Ishikawa (cell line): ENCODE measurements around the gene ADGRL3.

Source experiments
- CEBPB ChIP-seq: IDR thresholded peaks from 2 replicates; pipeline ENCODE4 v1.6.1; 2012
- CREB1 ChIP-seq: IDR thresholded peaks from 2 replicates; pipeline ENCODE4 v1.6.1; 2012; ENCODE audit warnings: low read depth
- EGR1 ChIP-seq: IDR thresholded peaks from 2 replicates; pipeline ENCODE4 v1.6.1; 2012
- EP300 ChIP-seq: IDR thresholded peaks from 2 replicates; pipeline ENCODE4 v1.6.1; 2012; ENCODE audit warnings: borderline replicate concordance
- FOXM1 ChIP-seq: IDR thresholded peaks from 2 replicates; pipeline ENCODE4 v1.6.1; 2012; ENCODE audit warnings: low read depth, borderline replicate concordance
- MAX ChIP-seq: IDR thresholded peaks from 2 replicates; pipeline ENCODE4 v1.6.1; 2012
- NFIC ChIP-seq: IDR thresholded peaks from 2 replicates; pipeline ENCODE4 v1.6.1; 2012
- RAD21 ChIP-seq: IDR thresholded peaks from 2 replicates; pipeline ENCODE4 v1.6.1; 2012; ENCODE audit warnings: low read depth
- TAF1 ChIP-seq: IDR thresholded peaks from 2 replicates; pipeline ENCODE4 v1.6.1; 2012; ENCODE audit warnings: low read depth, mild to moderate bottlenecking
- TCF12 ChIP-seq: IDR thresholded peaks from 2 replicates; pipeline ENCODE4 v1.6.1; 2012; ENCODE audit warnings: low read depth
- TEAD4 ChIP-seq: IDR thresholded peaks from 2 replicates; pipeline ENCODE4 v1.6.1; 2012
- USF1 ChIP-seq: IDR thresholded peaks from 2 replicates; pipeline ENCODE4 v1.6.1; 2012
- YY1 ChIP-seq: IDR thresholded peaks from 2 replicates; pipeline ENCODE4 v1.6.1; 2012; ENCODE audit warnings: low read depth
- ZBTB7A ChIP-seq: IDR thresholded peaks from 2 replicates; pipeline ENCODE4 v1.6.1; 2012; ENCODE audit warnings: low read depth
- TF ChIP-seq, protein P1 (sequence below): IDR thresholded peaks from 2 replicates; pipeline ENCODE4 v1.6.1; 2012; ENCODE audit warnings: low read depth, mild to moderate bottlenecking

Gene ADGRL3

DNA sequence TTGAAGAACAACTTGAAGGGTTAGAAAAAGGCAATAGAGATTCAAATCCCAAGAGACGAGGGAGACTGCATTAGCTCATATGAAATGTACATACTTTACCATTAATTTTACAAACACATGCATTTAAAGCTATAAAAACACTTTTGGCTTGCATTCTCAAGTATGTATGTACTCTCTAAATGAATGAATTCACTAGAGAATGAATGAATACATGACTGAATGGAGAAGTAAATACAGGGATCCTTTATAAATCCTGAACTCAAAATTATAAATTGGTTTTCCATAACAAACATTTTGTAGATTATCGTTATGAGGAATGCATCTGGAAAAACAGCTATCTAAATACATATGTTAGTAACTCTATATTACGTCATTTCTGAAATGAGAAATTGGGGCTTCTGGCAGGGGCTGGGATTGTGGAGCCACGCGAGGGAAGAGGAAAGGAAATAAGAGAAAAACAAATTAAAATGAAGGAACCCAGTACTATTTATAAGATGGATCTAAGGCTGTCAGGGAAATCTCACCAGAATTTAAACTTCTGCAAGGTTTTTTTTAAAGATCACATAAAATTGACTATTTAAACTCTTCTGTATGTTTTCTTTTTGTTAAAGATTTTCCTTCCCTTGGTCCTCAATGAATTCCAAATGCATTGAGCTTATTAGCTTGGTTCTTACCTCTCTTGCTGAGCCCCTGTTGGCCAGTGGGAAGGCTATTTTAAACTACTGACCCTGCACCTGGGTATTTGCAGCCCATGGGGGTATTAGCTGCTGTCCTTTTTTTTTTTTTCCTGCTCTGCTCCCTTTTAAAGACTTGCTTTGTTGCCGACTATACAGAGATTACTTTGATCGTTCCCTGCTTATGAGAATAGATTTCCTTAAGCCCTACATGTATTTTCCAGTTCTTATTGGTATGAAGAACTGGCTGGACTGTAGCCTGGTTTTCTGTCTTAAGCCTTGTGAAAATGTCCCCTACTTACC lies 207.8 kb downstream of the ADGRL3 start:
- TF ChIP-seq CREB1 (no peak), ZBTB7A (no peak), YY1 (no peak), FOXM1 (no peak), TCF12 (no peak)

DNA sequence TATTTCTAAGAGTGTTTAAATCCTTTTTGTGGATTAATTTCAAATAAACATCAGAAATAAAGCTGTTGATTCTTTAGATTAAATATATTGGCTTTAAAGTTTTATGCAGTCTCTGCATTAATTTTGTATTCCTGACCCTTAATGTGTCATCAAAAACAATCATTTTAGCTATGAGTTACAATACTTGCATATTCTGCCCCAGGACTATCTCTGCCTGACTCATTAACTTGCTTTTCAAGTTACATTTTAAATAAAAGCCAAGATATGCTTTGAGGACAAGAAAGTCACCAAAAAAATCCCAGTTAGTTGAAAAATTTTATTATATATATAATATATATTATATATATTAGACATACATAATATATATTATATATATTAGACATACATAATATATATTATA lies 208.7 kb downstream of the ADGRL3 start:
- TF ChIP-seq, protein P1, sequence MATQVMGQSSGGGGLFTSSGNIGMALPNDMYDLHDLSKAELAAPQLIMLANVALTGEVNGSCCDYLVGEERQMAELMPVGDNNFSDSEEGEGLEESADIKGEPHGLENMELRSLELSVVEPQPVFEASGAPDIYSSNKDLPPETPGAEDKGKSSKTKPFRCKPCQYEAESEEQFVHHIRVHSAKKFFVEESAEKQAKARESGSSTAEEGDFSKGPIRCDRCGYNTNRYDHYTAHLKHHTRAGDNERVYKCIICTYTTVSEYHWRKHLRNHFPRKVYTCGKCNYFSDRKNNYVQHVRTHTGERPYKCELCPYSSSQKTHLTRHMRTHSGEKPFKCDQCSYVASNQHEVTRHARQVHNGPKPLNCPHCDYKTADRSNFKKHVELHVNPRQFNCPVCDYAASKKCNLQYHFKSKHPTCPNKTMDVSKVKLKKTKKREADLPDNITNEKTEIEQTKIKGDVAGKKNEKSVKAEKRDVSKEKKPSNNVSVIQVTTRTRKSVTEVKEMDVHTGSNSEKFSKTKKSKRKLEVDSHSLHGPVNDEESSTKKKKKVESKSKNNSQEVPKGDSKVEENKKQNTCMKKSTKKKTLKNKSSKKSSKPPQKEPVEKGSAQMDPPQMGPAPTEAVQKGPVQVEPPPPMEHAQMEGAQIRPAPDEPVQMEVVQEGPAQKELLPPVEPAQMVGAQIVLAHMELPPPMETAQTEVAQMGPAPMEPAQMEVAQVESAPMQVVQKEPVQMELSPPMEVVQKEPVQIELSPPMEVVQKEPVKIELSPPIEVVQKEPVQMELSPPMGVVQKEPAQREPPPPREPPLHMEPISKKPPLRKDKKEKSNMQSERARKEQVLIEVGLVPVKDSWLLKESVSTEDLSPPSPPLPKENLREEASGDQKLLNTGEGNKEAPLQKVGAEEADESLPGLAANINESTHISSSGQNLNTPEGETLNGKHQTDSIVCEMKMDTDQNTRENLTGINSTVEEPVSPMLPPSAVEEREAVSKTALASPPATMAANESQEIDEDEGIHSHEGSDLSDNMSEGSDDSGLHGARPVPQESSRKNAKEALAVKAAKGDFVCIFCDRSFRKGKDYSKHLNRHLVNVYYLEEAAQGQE = no peak
- TF ChIP-seq FOXM1 (no peak), ZBTB7A (no peak), RAD21 (no peak)

DNA sequence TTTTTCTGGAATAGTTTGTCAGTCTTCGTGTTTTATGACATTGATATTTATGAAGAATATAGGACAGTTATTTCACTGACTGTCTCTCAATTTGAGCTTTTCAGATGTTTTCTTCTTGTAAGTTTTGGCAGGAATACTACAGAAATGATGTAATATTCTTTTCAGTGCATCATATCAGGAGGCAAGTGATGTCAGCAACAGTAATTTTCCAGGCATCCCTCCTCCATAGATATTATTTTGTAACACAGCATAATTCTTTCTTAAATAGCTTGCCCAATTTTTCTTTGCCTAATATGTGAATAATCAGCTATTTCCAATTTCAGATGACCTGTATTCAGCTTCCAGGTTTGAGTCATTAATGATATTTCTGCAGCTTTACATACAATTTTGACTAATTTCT lies 211.1 kb downstream of the ADGRL3 start:
- no peak for TF ChIP-seq NFIC
- TF ChIP-seq CREB1 = no peak
- TF ChIP-seq RAD21 = no peak
- TF ChIP-seq TCF12 = no peak
- no peak for TF ChIP-seq TAF1
- TF ChIP-seq TEAD4 = no peak
- TF ChIP-seq CEBPB = no peak
- no peak for TF ChIP-seq ZBTB7A
- no peak for TF ChIP-seq USF1
- no peak for TF ChIP-seq EGR1
- TF ChIP-seq MAX = no peak
- TF ChIP-seq FOXM1 = no peak
- TF ChIP-seq EP300 = no peak
- TF ChIP-seq, protein P1 = no peak

GRCh38 chr4:61425315-61425714 lies 225.2 kb downstream of the ADGRL3 start:
- TF ChIP-seq CEBPB (no peak), CREB1 (no peak), NFIC (no peak), ZBTB7A (no peak), TEAD4 (no peak), USF1 (no peak), RAD21 (no peak), YY1 (no peak), MAX (no peak), TCF12 (no peak), EGR1 (no peak), FOXM1 (no peak), EP300 (no peak), TAF1 (no peak)
- TF ChIP-seq, protein P1 = no peak

GRCh38 chr4:61426229-61426628 lies 226.1 kb downstream of the ADGRL3 start:
- TF ChIP-seq CEBPB (no peak), TEAD4 (no peak), TAF1 (no peak), EP300 (no peak), TCF12 (no peak), USF1 (no peak), EGR1 (no peak), NFIC (no peak), ZBTB7A (no peak)
- TF ChIP-seq, protein P1 = no peak
